ENCODE measurements around the gene NTNG1. TPM values are rescaled to one million over a fixed set of nuclear protein-coding genes. Genes with fewer than 3 reads are reported as not detected.

Gene NTNG1
- total RNA-seq, 4 donors from 2014 or later = 0.41 to 1.3 TPM; not detected in 2

DNA sequence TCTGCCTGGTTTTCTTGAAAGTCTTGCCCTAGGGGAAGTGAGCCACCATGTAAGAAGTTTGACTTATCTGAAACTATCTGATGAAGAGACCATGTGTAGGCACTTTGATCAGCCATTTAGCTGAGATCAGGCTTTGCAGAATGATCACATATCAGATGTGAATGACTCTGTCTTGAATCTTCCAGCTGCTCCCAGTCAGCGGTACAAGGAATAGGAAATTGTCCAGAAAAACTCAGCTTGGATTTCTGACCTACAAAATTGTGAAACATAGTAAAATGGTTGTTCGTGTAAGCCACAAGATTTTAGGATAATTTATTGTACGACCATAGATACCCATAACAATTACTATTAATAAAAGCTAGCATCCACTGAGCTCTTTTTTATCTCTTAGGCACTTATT lies 41.9 kb upstream of the NTNG1 start:
- TF ChIP-seq, protein P1, sequence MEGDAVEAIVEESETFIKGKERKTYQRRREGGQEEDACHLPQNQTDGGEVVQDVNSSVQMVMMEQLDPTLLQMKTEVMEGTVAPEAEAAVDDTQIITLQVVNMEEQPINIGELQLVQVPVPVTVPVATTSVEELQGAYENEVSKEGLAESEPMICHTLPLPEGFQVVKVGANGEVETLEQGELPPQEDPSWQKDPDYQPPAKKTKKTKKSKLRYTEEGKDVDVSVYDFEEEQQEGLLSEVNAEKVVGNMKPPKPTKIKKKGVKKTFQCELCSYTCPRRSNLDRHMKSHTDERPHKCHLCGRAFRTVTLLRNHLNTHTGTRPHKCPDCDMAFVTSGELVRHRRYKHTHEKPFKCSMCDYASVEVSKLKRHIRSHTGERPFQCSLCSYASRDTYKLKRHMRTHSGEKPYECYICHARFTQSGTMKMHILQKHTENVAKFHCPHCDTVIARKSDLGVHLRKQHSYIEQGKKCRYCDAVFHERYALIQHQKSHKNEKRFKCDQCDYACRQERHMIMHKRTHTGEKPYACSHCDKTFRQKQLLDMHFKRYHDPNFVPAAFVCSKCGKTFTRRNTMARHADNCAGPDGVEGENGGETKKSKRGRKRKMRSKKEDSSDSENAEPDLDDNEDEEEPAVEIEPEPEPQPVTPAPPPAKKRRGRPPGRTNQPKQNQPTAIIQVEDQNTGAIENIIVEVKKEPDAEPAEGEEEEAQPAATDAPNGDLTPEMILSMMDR (IDR thresholded peaks at IDR 0.05) = no peak
- no peak for TF ChIP-seq POLR2A (IDR thresholded peaks at IDR 0.05)
- DNase-seq = no peak
- H3K9me3 ChIP-seq = no peaks in the 10 kb centered on the region
- no peaks in the 10 kb centered on the region for H3K27me3 ChIP-seq
- H3K36me3 ChIP-seq = no peaks in the 10 kb centered on the region
- no peak overlapping the region for H3K27ac ChIP-seq
- WGBS, 2 donors = 69 to 76% methylated on average over 3 of the region's 3 CpGs
- intact Hi-C loops (cut with DNase I) = no loop called here
- H3K4me1 ChIP-seq = no peaks in the 10 kb centered on the region
- H3K4me3 ChIP-seq = no peak overlapping the region

DNA sequence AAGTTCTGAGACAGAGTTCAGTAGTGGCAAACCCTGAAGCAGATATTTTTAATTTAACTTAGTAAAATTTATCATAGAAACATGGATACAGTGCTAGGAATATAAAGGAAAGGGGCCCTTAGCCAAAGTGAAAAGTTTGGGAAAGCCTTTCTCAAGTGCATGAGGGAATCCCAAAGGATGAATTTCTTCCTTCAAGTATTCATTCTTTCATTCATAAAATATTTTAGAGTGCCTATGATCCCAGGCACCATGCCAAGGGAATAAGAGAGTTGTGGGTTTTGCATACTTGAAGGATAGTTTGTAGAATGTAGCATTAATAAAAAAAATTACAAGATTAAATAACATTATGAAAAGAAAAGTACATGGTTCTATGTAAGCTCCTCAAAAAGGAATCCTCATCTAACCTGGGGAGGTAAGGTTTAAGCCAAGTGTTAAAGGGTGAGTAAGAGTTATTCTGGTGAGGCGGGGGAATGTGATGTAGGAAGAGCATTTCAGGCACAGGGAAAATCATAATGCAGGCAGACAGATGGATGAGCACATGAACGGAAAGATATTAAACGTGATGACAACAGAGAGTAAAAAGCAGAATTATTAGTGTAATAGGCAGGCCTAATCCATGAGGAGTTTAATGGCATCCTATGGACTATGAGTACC lies 40.4 kb upstream of the NTNG1 start:
- Histone ChIP-seq H3K27me3 (no peaks in the 10 kb centered on the region), H3K9me3 (no peaks in the 10 kb centered on the region), H3K27ac (no peak overlapping the region), H3K36me3 (no peaks in the 10 kb centered on the region), H3K4me1 (no peaks in the 10 kb centered on the region), H3K4me3 (no peak overlapping the region)
- DNase-seq = no peak
- intact Hi-C loops (cut with DNase I) = no loop called here
- TF ChIP-seq POLR2A (IDR thresholded peaks at IDR 0.05) = no peak
- TF ChIP-seq, protein P1 (IDR thresholded peaks at IDR 0.05) = no peak
- 84 to 90% methylated on average over 3 of the region's 3 CpGs for WGBS, 2 donors

DNA sequence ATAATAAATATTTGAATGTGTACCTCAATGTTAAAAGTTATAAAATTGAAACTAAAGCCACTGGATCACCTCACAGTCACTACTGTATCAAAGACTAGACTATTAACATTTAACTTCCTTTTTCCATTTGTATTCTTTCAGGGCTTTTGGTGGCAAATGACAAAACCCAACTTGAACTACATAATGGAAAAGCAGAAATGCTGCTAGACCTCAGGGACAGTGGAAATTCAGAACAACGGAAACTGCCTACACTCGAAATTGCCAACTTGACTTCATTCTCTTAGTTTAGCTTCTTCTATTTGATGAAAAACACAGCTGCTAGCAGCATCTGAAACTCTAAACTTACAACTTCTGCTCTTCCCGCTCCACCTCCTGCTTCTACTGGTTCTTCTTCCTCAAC lies 34.9 kb upstream of the NTNG1 start:
- WGBS, 2 donors = 81 to 82% methylated on average over 3 of the region's 3 CpGs
- intact Hi-C loops (cut with DNase I) = no loop called here
- Histone ChIP-seq H3K4me3 (no peak overlapping the region), H3K27me3 (no peaks in the 10 kb centered on the region), H3K4me1 (no peaks in the 10 kb centered on the region), H3K9me3 (no peaks in the 10 kb centered on the region), H3K36me3 (no peaks in the 10 kb centered on the region), H3K27ac (no peak overlapping the region)
- TF ChIP-seq, protein P1 (IDR thresholded peaks at IDR 0.05) = no peak
- TF ChIP-seq POLR2A (IDR thresholded peaks at IDR 0.05) = no peak
- DNase-seq = no peak

DNA sequence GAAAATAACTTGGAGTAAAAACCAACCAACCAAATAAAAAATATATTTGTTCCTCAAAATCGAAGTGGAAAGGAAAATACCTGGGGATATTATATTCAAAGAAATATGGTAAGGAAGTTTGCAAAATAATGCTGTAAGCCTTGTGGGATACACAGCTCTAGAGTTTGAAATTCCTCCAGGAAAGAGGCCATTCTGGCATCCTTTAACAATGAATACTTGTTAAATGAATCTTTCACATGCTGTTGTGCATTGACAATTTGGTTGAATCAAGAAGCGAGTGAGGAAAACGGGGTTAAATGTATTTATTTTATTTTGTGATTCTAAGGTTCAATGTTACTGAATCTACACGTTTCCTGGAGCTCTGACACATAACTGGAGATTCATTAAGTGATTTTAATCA lies 30.5 kb upstream of the NTNG1 start:
- no peaks in the 10 kb centered on the region for H3K36me3 ChIP-seq
- intact Hi-C loops (cut with DNase I) = no loop called here
- H3K27ac ChIP-seq = no peak overlapping the region
- no peak overlapping the region for H3K4me3 ChIP-seq
- DNase-seq = no peak
- 38 to 49% methylated on average over 4 of the region's 4 CpGs for WGBS, 2 donors
- no peaks in the 10 kb centered on the region for H3K9me3 ChIP-seq
- H3K4me1 ChIP-seq = no peaks in the 10 kb centered on the region
- no peaks in the 10 kb centered on the region for H3K27me3 ChIP-seq
- no peak for TF ChIP-seq POLR2A (IDR thresholded peaks at IDR 0.05)
- TF ChIP-seq, protein P1 (IDR thresholded peaks at IDR 0.05) = no peak

DNA sequence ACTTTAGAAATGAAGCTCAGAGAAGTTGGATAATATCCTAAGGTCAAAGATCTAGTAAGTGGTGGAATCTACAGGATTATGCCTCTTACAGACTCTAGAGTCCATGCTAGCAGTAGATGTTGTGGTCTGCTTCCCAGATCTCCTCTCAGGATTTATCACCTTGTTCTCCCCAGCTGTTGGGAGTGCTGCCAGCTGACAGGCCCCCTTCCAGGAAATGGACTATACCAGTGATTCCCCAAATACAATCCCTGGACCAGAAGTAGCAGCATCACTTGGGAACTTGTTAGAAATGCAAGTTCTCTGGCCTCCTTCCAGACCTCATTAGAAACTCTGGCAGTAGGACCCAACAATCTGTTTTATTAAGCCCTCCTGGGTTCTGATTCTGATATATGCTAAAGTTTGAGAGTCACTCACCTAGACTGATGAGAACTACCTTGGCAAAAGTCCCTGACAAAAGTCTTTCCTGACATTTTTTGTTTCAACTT lies 24.5 kb upstream of the NTNG1 start:
- H3K9me3 ChIP-seq = no peaks in the 10 kb centered on the region
- H3K36me3 ChIP-seq = no peaks in the 10 kb centered on the region
- H3K27ac ChIP-seq = no peak overlapping the region
- H3K4me3 ChIP-seq = no peak overlapping the region
- H3K4me1 ChIP-seq = no peaks in the 10 kb centered on the region
- H3K27me3 ChIP-seq = no peaks in the 10 kb centered on the region
- TF ChIP-seq, protein P1 (IDR thresholded peaks at IDR 0.05) = no peak
- TF ChIP-seq POLR2A (IDR thresholded peaks at IDR 0.05) = no peak
- intact Hi-C loops (cut with DNase I) = no loop called here
- no peak for DNase-seq

Measured in esophagus squamous epithelium (tissue), 5 donors.